ENCODE data around the gene HOXC9.

Gene HOXC9

GRCh38 chr12:53978477-53979356, 21.2 kb upstream of the HOXC9 start (continued):
- TF ChIP-seq YY2 (tag by site-specific recombination; IDR thresholded peaks at IDR 0.05) (no peak), KLF9 (tag by site-specific recombination; IDR thresholded peaks at IDR 0.05; ENCODE audit: low read depth) (peak; percentile 22; the same call in 1 of the 2 replicates), KLF1 (tag by site-specific recombination; IDR thresholded peaks at IDR 0.05) (peak; percentile 94), ZFHX2 (tag by site-specific recombination; conservative IDR thresholded peaks at IDR 0.05) (peak; percentile 92), ZNF837 (tag by site-specific recombination; IDR thresholded peaks at IDR 0.05) (no peak), GLIS1 (tag by site-specific recombination; IDR thresholded peaks at IDR 0.05) (peak; percentile 30; the same call in 1 of the 2 replicates), KLF10 (tag by site-specific recombination; IDR thresholded peaks at IDR 0.05) (peak; percentile 48; the same call in 1 of the 2 replicates)

- no peaks in the 10 kb centered on the region for H3K36me3 ChIP-seq (ENCODE audit: control insufficient read depth in 2 of 2, insufficient read depth in 1 of 2, low read length in 2 of 2)
- ChIA-PET CTCF (interaction anchor here (0.8 to 1.4 kb wide), 2 partner anchors 28 to 235 kb away, joined by 3 read pairs; partner anchors contain the start of gene HOXC8), POLR2A (interaction anchor here (0.8 kb wide), 1 partner anchor 158 kb away, joined by 3 read pairs; no protein-coding TSS in a partner anchor)
- H3K9me3 ChIP-seq (ENCODE audit: control insufficient read depth, insufficient read depth, low read depth, low read length): no peaks in the 10 kb centered on the region
- H3K27ac ChIP-seq (ENCODE audit: extremely low read depth, low read depth, low read length): peak overlapping the region; percentile 91; the same call in 1 of the 2 replicates
- peaks cover 34% of the 10 kb centered on the region for H3K4me1 ChIP-seq (ENCODE audit: control insufficient read depth, insufficient read depth, low read length)
- H3K4me3 ChIP-seq (ENCODE audit: low read depth, low read length): no peak overlapping the region
- TF ChIP-seq ZNF449 (tag by site-specific recombination; IDR thresholded peaks at IDR 0.05) (no peak), ZNF48 (tag by site-specific recombination; IDR thresholded peaks at IDR 0.05) (no peak), ZNF221 (tag by site-specific recombination; IDR thresholded peaks at IDR 0.05; ENCODE audit: borderline replicate concordance) (no peak), MZF1 (tag by site-specific recombination; IDR thresholded peaks at IDR 0.05; ENCODE audit: borderline replicate concordance) (no peak), ZNF10 (tag by site-specific recombination; IDR thresholded peaks at IDR 0.05) (peak; percentile 89), KLF1 (tag by site-specific recombination; IDR thresholded peaks at IDR 0.05) (no peak), ZNF629 (tag by site-specific recombination; IDR thresholded peaks at IDR 0.05) (no peak), ZNF24 (tag by site-specific recombination; IDR thresholded peaks at IDR 0.05) (no peak), ZNF664 (tag by site-specific recombination; IDR thresholded peaks at IDR 0.05) (no peak), ZNF501 (tag by site-specific recombination; IDR thresholded peaks at IDR 0.05) (no peak), KLF16 (tag by site-specific recombination; IDR thresholded peaks at IDR 0.05) (no peak), ZNF416 (tag by site-specific recombination; IDR thresholded peaks at IDR 0.05) (no peak), ZNF704 (tag by site-specific recombination; IDR thresholded peaks at IDR 0.05) (no peak), ZSCAN23 (tag by site-specific recombination; IDR thresholded peaks at IDR 0.05) (no peak), ZSCAN4 (tag by site-specific recombination; IDR thresholded peaks at IDR 0.05) (0 out of 2 replicates have a peak, but pooled peaks have one; percentile 14), ZNF239 (tag by site-specific recombination; IDR thresholded peaks at IDR 0.05) (no peak), MYNN (tag by site-specific recombination; IDR thresholded peaks at IDR 0.05; ENCODE audit: borderline replicate concordance) (no peak), ZNF510 (tag by site-specific recombination; IDR thresholded peaks at IDR 0.05; ENCODE audit: insufficient replicate concordance) (no peak), ZNF843 (tag by site-specific recombination; IDR thresholded peaks at IDR 0.05) (no peak), ZNF157 (tag by site-specific recombination; IDR thresholded peaks at IDR 0.05) (no peak), ZNF169 (tag by site-specific recombination; IDR thresholded peaks at IDR 0.05) (no peak), ZNF398 (tag by site-specific recombination; IDR thresholded peaks at IDR 0.05) (no peak), ZNF473 (tag by site-specific recombination; IDR thresholded peaks at IDR 0.05) (no peak), HOXA7 (CRISPR knock-in tag; IDR thresholded peaks at IDR 0.05; ENCODE audit: borderline replicate concordance) (no peak), SETDB1 (IDR thresholded peaks at IDR 0.05; ENCODE audit: insufficient read length, low read length) (no peak)
Measured at GRCh38 chr12:53980104-53980801, 19.7 kb upstream of the HOXC9 start.

Data from HEK293 (cell line).